Sigmoid colon (tissue), 4 donors: ENCODE results near the gene TFEB.

Experiments used
- CTCF ChIP-seq, 4 experiments: fragments of 450-650 bp in 3 of 4; fragments of 200-600 bp in 1 of 4; IDR thresholded peaks; one replicate each; pipeline ENCODE4 v1.5.1; 2016 to 2019; ENCODE audit warnings: antibody characterized with exemption in 4 of 4, mild to moderate bottlenecking in 3 of 4, moderate library complexity in 2 of 4
- EP300 ChIP-seq, 4 donors: sonication (generic); formaldehyde crosslinking; IDR thresholded peaks; one replicate each; pipeline ENCODE4 v1.6.1; 2017; ENCODE audit warnings: antibody characterized with exemption in 4 of 4
- POLR2A ChIP-seq, 2 donors: fragments of 450-650 bp; IDR thresholded peaks; one replicate each; pipeline ENCODE4 v1.6.1; 2016; ENCODE audit warnings: antibody characterized with exemption in 2 of 2, mild to moderate bottlenecking in 2 of 2, moderate library complexity in 2 of 2
- POLR2AphosphoS5 ChIP-seq, 4 donors: sonication (generic); formaldehyde crosslinking; IDR thresholded peaks; one replicate each; pipeline ENCODE4 v1.6.1; 2017; ENCODE audit warnings: antibody characterized with exemption in 4 of 4

DNA sequence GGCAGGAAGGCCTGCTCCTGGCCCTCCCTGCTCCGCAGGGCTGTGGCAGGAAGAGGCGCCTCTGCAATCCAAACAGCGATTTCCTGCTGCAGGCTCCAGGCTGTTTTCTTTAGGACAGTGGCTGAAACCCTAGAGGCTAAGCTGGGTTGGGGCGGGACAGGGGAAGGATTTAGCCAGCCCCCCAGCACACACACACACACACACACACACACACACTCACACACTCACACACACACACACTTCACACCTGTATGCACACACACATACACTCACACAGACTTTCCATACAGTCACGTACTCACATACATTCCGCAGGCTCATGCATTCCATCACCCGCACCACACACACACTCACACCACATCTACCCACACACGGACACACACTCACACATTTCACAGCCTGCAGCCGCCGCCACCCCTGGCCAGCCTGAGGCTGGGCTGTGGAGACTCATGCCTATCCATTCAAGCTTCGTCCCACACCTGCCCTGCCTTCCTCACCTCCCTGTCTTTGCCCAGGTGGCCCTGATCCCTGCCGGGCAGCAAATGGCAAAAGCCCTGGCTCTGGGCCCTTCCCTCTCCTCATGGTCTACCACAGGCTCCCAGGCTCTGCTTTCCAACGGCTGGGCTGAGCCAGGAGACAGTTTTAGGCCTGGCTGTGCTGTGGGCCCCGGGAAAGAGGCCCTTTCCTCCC is 79.3 kb downstream of the TFEB start:
- TF ChIP-seq CTCF (IDR thresholded peaks at IDR 0.05) = no peak
- TF ChIP-seq EP300 (IDR thresholded peaks at IDR 0.05) = no peak
- TF ChIP-seq POLR2A (IDR thresholded peaks at IDR 0.05) = no peak
- no peak for TF ChIP-seq POLR2AphosphoS5 (IDR thresholded peaks at IDR 0.05)
